OCI-LY1 (cell line): ENCODE results near the gene LPAR1.

Source experiments
- H2AFZ ChIP-seq: fragments of 200-600 bp; sonication (generic), shearing (Covaris generic); 2 replicates; pipeline ENCODE4 v1.6.0; 2014; ENCODE audit warnings: antibody characterized with exemption, mild to moderate bottlenecking, low read length
- H3F3A ChIP-seq: fragments of 200-600 bp; sonication (generic), shearing (Covaris generic); 2 replicates; pipeline ENCODE4 v1.6.0; 2014; ENCODE audit warnings: mild to moderate bottlenecking, antibody characterized with exemption, low read length, moderate library complexity; ENCODE audit not compliant: insufficient read depth
- H3K27ac ChIP-seq: fragments of 200-600 bp; sonication (generic); 2 replicates; pipeline ENCODE4 v1.5.1; 2014; ENCODE audit warnings: low read length, mixed run types, mild to moderate bottlenecking, low read depth; ENCODE audit not compliant: poor library complexity, severe bottlenecking
- H3K27me3 ChIP-seq: fragments of 200-600 bp; sonication (generic); 2 replicates; pipeline ENCODE4 v1.6.0; 2014; ENCODE audit warnings: antibody characterized with exemption, mild to moderate bottlenecking, low read length, moderate library complexity; ENCODE audit not compliant: insufficient read depth
- H3K36me3 ChIP-seq: fragments of 200-600 bp; sonication (generic); 2 replicates; pipeline ENCODE4 v1.6.1; 2014; ENCODE audit warnings: mild to moderate bottlenecking, antibody characterized with exemption, low read length, moderate library complexity, mixed read lengths; ENCODE audit not compliant: insufficient read depth
- H3K4me1 ChIP-seq: fragments of 200-600 bp; sonication (generic); 2 replicates; pipeline ENCODE4 v1.5.1; 2014; ENCODE audit warnings: mild to moderate bottlenecking, low read length, moderate library complexity; ENCODE audit not compliant: insufficient read depth, severe bottlenecking
- H3K4me2 ChIP-seq: fragments of 200-600 bp; sonication (generic), shearing (Covaris generic); 2 replicates; pipeline ENCODE4 v1.6.1; 2014; ENCODE audit warnings: low read length
- H3K4me3 ChIP-seq: fragments of 200-600 bp; sonication (generic); 2 replicates; pipeline ENCODE4 v1.5.1; 2014; ENCODE audit warnings: low read length, low read depth, mild to moderate bottlenecking, mixed read lengths; ENCODE audit not compliant: poor library complexity, severe bottlenecking
- H3K79me2 ChIP-seq: fragments of 200-600 bp; shearing (Covaris generic); 2 replicates; pipeline ENCODE4 v1.6.1; 2016; ENCODE audit warnings: mixed run types, low read length, mixed read lengths; ENCODE audit not compliant: insufficient read depth
- H3K9ac ChIP-seq: fragments of 200-600 bp; sonication (generic), shearing (Covaris generic); 2 replicates; pipeline ENCODE4 v1.6.1; 2014; ENCODE audit warnings: mild to moderate bottlenecking, low read length, mixed read lengths
- H3K9me2 ChIP-seq: fragments of 200-600 bp; sonication (generic), shearing (Covaris generic); 2 replicates; pipeline ENCODE4 v1.6.1; 2014; ENCODE audit warnings: low read depth, mild to moderate bottlenecking, low read length, mixed read lengths
- H3K9me3 ChIP-seq: fragments of 200-600 bp; shearing (Covaris generic); 2 replicates; pipeline ENCODE4 v1.6.1; 2014; ENCODE audit warnings: low read length, mixed read lengths
- H4K20me1 ChIP-seq: fragments of 200-600 bp; sonication (generic), shearing (Covaris generic); 2 replicates; pipeline ENCODE4 v1.6.0; 2016; ENCODE audit warnings: mild to moderate bottlenecking, low read length; ENCODE audit not compliant: insufficient read depth
- EZH2 ChIP-seq: fragments of 200-600 bp; sonication (generic), shearing (Covaris generic); IDR thresholded peaks from 2 replicates; pipeline ENCODE4 v1.8.0; 2017; ENCODE audit warnings: borderline replicate concordance, mixed run types, mild to moderate bottlenecking, antibody characterized with exemption, low read length, moderate library complexity, mixed read lengths
- TF ChIP-seq, protein P1 (sequence below): fragments of 200-600 bp; sonication (generic), shearing (Covaris generic); IDR thresholded peaks from 2 replicates; pipeline ENCODE4 v1.5.1; 2017; ENCODE audit warnings: mild to moderate bottlenecking, antibody characterized with exemption, low read length, moderate library complexity, mixed read lengths

LPAR1 gene

DNA sequence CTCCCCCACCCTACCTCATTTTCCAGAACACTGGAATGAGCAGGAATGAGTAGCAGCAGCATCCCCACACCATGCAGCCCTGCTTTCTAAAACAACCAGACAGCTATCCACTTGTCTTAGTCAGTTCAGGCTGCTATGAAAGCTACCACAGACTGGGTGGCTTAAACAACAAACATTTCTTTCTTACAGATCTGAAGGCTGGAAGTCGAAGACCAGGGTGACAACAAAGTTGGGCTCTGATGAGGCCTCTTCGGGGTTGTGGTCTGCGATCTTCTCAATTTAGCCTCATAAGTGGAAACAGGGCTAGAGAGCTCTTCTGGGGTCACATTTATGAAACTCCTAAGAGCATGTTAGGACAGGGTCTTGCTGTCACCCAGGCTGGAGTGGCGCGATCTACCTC is 38.9 kb downstream of the LPAR1 start:
- Histone ChIP-seq H3K27me3 (no peaks in the 10 kb centered on the region), H4K20me1 (no peaks in the 10 kb centered on the region), H2AFZ (no peak overlapping the region), H3K4me3 (no peak overlapping the region), H3K36me3 (no peaks in the 10 kb centered on the region), H3F3A (no peaks in the 10 kb centered on the region), H3K9me3 (no peaks in the 10 kb centered on the region), H3K9ac (no peak overlapping the region), H3K4me1 (no peaks in the 10 kb centered on the region), H3K27ac (no peak overlapping the region), H3K9me2 (no peaks in the 10 kb centered on the region), H3K79me2 (no peaks in the 10 kb centered on the region), H3K4me2 (no peak overlapping the region)
- TF ChIP-seq, protein P1, sequence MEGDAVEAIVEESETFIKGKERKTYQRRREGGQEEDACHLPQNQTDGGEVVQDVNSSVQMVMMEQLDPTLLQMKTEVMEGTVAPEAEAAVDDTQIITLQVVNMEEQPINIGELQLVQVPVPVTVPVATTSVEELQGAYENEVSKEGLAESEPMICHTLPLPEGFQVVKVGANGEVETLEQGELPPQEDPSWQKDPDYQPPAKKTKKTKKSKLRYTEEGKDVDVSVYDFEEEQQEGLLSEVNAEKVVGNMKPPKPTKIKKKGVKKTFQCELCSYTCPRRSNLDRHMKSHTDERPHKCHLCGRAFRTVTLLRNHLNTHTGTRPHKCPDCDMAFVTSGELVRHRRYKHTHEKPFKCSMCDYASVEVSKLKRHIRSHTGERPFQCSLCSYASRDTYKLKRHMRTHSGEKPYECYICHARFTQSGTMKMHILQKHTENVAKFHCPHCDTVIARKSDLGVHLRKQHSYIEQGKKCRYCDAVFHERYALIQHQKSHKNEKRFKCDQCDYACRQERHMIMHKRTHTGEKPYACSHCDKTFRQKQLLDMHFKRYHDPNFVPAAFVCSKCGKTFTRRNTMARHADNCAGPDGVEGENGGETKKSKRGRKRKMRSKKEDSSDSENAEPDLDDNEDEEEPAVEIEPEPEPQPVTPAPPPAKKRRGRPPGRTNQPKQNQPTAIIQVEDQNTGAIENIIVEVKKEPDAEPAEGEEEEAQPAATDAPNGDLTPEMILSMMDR: no peak
- no peak for TF ChIP-seq EZH2

DNA sequence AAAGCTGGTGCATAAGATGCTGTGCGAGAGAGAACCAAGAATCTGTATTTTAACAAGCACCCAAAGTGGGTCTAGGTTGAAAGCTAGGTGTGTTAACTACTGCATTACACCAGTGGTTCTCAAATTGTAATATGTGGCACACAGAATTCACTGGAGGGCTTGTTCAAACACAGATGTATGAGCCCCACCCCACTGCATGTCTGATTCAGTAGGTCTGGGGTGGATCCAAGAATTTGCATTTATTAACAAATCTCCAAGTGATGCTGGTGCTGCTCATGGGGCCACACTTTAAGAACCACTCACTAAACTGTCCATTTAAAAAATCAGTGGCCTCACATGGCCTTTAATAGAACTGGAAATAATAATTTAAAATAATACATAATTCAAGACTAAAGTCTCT is 40.4 kb downstream of the LPAR1 start:
- Histone ChIP-seq H3K9ac (no peak overlapping the region), H3K27me3 (no peaks in the 10 kb centered on the region), H3K4me1 (no peaks in the 10 kb centered on the region), H3K4me2 (no peak overlapping the region), H3K79me2 (no peaks in the 10 kb centered on the region), H4K20me1 (no peaks in the 10 kb centered on the region), H2AFZ (no peak overlapping the region), H3K9me3 (no peaks in the 10 kb centered on the region), H3F3A (no peaks in the 10 kb centered on the region), H3K4me3 (no peak overlapping the region), H3K9me2 (no peaks in the 10 kb centered on the region), H3K27ac (no peak overlapping the region), H3K36me3 (no peaks in the 10 kb centered on the region)
- TF ChIP-seq, protein P1: no peak
- TF ChIP-seq EZH2: no peak

DNA sequence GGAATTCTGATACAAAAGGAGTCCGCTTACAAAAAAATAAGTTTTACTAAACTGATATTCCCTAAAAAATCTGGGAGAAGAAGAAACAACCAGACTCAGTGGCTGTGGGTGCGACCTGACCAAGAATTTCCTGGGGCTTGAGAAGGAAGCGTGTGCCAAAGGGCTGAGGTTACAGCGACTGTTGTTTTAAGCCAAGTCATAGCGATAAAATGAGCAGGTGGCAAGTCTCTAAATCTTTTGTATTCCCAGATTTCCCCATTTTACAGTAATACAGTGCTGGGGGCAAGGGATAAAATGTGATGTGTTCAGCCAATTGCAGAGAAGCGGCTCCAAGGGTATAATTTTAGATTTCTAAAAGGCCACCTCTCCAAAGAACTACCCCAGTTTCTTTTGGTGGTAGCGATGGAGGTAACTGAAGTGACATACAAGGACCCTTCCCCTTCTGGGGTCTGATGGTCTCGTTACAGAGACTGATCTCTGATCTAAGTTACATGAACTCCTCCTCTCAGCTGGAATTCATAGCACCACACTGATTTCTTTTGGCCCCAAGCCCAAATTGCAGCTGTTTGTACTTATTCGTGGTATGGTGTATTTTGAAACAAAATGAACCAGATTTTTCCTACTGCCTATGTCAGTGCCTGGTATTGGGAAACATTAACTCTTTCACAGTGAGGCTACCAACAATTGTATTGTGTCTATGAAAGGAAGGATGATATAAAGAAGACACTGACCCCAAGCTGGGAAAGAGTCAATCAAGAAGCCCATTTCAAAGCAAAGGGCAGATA is 41.6 kb downstream of the LPAR1 start:
- Histone ChIP-seq H3K4me1 (no peaks in the 10 kb centered on the region), H3F3A (no peaks in the 10 kb centered on the region), H3K36me3 (no peaks in the 10 kb centered on the region), H3K4me3 (no peak overlapping the region), H3K4me2 (no peak overlapping the region), H3K79me2 (no peaks in the 10 kb centered on the region), H3K9me3 (no peaks in the 10 kb centered on the region), H4K20me1 (no peaks in the 10 kb centered on the region), H3K27ac (no peak overlapping the region), H3K9me2 (no peaks in the 10 kb centered on the region), H3K9ac (no peak overlapping the region), H3K27me3 (no peaks in the 10 kb centered on the region), H2AFZ (no peak overlapping the region)
- no peak for TF ChIP-seq EZH2
- TF ChIP-seq, protein P1: no peak
